ENCODE data around the gene CREBBP. TPM values are rescaled to one million over a fixed set of nuclear protein-coding genes. Genes with fewer than 3 reads are reported as not detected.

CREBBP gene
- total RNA-seq, 1 donor = 26.6 TPM

- TF ChIP-seq CTCF (IDR thresholded peaks at IDR 0.05; ENCODE audit: insufficient read depth, low read length) = no peak
- H3K4me3 ChIP-seq (ENCODE audit: low read depth, low read length) = no peak overlapping the region
- no peak for DNase-seq (ENCODE audit: low read depth)
Observed at GRCh38 chr16:3725276-3725675, 155.2 kb downstream of the CREBBP start.

DNA sequence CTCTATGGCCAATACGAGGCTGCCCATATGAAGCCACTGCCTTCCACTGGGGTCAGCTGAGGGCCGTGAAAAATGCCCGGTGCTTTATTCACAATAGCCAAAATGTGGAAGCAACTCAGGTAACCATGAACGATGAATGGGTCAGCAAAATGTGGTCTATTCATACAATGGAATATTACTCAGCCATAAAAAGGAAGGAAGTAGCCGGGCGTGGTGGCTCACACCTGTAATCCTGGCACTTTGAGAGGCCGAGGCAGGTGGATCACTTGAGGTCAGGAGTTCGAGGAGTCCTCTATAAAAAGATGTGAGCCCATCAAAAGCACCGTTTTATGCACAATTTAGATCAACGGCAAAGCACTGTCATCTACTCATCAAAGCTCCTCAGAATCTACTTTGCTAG is 158.0 kb downstream of the CREBBP start:
- no peak for DNase-seq (ENCODE audit: low read depth)
- no peak overlapping the region for H3K4me3 ChIP-seq (ENCODE audit: low read depth, low read length)
- TF ChIP-seq CTCF (IDR thresholded peaks at IDR 0.05; ENCODE audit: insufficient read depth, low read length) = no peak

GRCh38 chr16:3720418-3720817 is 160.1 kb downstream of the CREBBP start:
- DNase-seq (ENCODE audit: low read depth) = no peak
- no peak overlapping the region for H3K4me3 ChIP-seq (ENCODE audit: low read depth, low read length)
- no peak for TF ChIP-seq CTCF (IDR thresholded peaks at IDR 0.05; ENCODE audit: insufficient read depth, low read length)

- no peak overlapping the region for H3K4me3 ChIP-seq (ENCODE audit: low read depth, low read length)
- TF ChIP-seq CTCF (IDR thresholded peaks at IDR 0.05; ENCODE audit: insufficient read depth, low read length) = no peak
- no peak for DNase-seq (ENCODE audit: low read depth)
Observed at GRCh38 chr16:3718628-3719027, 161.9 kb downstream of the CREBBP start.

GRCh38 chr16:3718019-3718391 is 162.5 kb downstream of the CREBBP start:
- no peak for DNase-seq (ENCODE audit: low read depth)
- H3K4me3 ChIP-seq (ENCODE audit: low read depth, low read length) = peak overlapping the region; percentile 85
- TF ChIP-seq CTCF (IDR thresholded peaks at IDR 0.05; ENCODE audit: insufficient read depth, low read length) = no peak

DNA sequence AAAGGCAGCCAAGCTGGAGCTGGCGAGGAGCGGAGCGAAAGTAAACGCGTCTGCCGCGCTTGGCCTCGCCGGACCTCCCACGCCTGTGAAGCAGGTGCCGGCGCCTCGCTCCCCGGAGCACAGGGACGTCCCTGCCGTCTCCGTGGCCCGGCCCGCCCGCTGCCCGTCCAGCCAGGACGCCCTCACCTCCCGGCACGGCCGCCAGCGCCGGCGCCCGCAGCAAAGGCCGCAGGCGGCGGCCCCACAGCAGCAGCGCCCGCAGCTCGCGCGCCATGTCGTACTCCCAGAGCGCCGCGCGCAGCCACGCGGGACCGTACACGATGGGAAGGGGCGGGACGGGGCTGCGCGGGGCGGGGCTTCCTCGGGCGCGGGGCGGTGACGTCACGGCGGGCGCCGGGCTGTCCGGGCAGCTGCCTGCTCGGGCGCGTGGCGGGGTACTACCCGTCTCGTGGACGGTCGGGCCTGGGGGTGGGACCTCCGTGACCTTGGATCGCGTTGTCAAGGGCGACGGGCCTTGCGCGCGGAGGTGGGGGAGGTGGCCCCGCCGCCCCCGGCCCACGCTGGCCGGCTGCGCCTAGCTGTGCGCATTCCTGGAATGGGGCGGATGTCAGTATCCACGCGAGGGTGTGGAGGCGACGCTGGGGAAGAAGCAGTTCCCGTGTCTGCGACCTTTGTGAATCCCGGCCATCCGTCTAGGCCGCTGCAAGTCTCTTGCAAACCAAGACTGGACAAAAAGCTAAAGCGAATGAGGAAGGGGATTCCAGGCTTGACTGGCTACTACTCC is 163.1 kb downstream of the CREBBP start, which contains the start of gene TRAP1:
Gene TRAP1 (minus strand): TSS at position 290 of the 784 bp plus-strand sequence. CDS start 16 bp downstream, at position 274.
- no peak for TF ChIP-seq CTCF (IDR thresholded peaks at IDR 0.05; ENCODE audit: insufficient read depth, low read length)
- peak; percentile 72 for DNase-seq (ENCODE audit: low read depth)
- H3K4me3 ChIP-seq (ENCODE audit: low read depth, low read length) = peak within 1 kb of the TSS; percentile 91
